ENCODE data around the gene RERE.

Gene RERE

GRCh38 chr1:8370046-8370881 is 447.2 kb downstream of the RERE start:
- TF ChIP-seq CTCF (IDR thresholded peaks at IDR 0.05; ENCODE audit: extremely low read depth, missing control alignments): no peak
- DNase-seq (ENCODE audit: low spot score): no peak

DNA sequence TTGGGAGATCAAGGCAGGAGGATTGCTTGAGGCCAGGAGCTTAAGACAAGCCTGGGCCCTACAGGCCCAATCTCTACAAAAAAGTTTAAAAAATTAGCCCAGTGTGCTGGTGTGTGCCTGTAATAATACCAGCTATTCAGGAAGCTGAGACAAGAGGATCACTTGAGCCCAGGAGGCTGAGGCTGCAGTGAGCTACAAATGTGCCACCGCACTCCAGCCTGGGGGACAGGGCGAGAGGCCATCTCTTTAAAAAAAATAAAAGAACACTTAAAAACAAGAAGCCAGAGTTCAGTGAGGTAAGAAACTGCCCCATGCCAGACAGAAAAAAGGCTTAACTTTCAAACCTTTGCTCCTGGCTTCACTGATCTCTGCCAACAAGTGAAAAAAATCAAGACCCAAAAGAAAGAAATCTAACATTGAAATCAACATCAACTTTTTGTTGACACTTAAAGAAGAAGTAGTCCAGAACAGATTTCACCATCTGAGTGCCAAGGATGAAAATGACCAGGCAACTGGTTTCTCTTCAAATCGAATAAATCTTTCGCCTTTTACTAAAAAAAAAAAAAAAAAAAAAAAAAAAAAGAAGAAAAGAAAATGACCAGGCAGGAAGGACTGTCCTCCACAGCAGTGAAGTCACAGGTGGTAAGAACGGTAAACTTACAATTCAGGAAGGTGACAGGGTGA is 448.3 kb downstream of the RERE start:
- no peak for DNase-seq (ENCODE audit: low spot score)
- no peak for TF ChIP-seq CTCF (IDR thresholded peaks at IDR 0.05; ENCODE audit: extremely low read depth, missing control alignments)

DNA sequence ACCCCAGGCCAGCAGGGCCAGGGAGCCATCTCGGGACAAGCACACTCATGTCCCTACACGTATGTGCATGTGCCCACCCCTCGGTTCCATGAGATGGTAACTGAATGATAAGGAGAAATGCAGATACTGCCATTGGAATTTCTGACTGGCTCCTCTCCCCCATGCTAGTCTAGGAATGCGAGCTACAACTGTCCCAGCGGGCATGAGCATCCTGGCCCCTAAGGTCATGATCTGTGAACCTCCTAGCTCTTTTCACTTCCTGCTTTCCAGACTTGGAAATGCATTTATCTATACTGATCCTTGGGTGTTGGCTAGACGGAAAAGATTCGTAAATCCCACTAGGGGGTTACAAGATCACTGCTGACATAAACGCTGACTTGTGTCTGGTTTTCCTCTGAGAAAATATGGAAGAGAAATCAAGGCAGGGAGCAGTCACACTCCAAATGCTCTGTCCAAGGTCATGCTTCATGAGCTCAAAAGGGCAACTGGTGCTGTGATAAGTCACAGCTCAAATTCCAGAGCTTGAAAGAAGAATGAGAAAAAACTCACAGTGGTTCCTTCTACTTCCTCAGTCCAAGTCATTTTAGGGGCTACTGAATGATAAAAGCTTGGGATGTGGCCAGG is 449.8 kb downstream of the RERE start:
- no peak for TF ChIP-seq CTCF (IDR thresholded peaks at IDR 0.05; ENCODE audit: extremely low read depth, missing control alignments)
- DNase-seq (ENCODE audit: low spot score): no peak

GRCh38 chr1:8365661-8366362 is 451.6 kb downstream of the RERE start:
- no peak for TF ChIP-seq CTCF (IDR thresholded peaks at IDR 0.05; ENCODE audit: extremely low read depth, missing control alignments)
- DNase-seq (ENCODE audit: low spot score): no peak

GRCh38 chr1:8364528-8365442 is 452.7 kb downstream of the RERE start:
- no peak for DNase-seq (ENCODE audit: low spot score)
- TF ChIP-seq CTCF (IDR thresholded peaks at IDR 0.05; ENCODE audit: extremely low read depth, missing control alignments): no peak

DNA sequence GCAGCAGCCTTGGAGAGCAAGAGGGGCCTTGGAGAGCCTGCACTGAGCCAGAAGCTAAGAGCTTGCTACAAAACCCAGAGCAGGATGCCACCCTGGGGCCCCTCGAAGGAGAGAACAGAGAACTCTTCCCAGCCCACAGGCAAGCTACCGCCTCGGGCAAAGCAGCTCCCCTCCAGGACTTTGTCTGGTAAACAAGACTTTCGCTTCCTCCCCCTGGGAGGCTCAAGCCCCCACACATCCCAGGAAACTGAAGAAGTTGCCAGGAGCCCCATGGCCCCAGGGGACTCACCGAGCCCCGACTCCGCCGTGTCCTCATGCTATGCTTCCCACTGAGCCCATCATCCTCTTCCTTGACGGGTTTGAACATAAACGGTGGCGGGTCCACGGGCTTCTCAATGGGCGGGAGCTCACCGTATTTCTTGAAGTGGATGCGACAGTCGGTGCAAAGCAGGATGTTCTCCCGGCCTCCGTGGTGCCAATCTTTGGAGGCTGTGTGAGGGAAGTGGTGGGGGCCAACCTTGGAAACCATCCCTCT is 453.6 kb downstream of the RERE start:
- TF ChIP-seq CTCF (IDR thresholded peaks at IDR 0.05; ENCODE audit: extremely low read depth, missing control alignments): no peak
- no peak for DNase-seq (ENCODE audit: low spot score)
